ENCODE data around the gene SPRR2D. TPM values are rescaled to one million over a fixed set of nuclear protein-coding genes. Genes with fewer than 3 reads are reported as not detected.
"Not testable (repeated sequence)": the region's sequence is repeated elsewhere in the genome, so short reads cannot be mapped to it uniquely, and the experiment has no call there.

Gene SPRR2D
- total RNA-seq, 1 donor from 2014 or later = not detected

- H3K27ac Mint-ChIP-seq (ENCODE audit: unreplicated experiment) = no peak overlapping the region
- no peak for TF ChIP-seq CTCF (conservative IDR thresholded peaks at IDR 0.05)
- no peak overlapping the region for H3K4me3 Mint-ChIP-seq
- no peaks in the 10 kb centered on the region for H3K4me1 Mint-ChIP-seq
- H3K36me3 Mint-ChIP-seq (ENCODE audit: low read depth) = no peaks in the 10 kb centered on the region
- peaks cover 5% of the 10 kb centered on the region for H3K9me3 Mint-ChIP-seq
- H3K27me3 Mint-ChIP-seq (ENCODE audit: low read depth) = peaks cover 2% of the 10 kb centered on the region
- no peak for DNase-seq (ENCODE audit: low read depth, low spot score)
Observed at GRCh38 chr1:153025797-153026196, 15.1 kb downstream of the SPRR2D start.

- DNase-seq (ENCODE audit: low read depth, low spot score) = no peak
- Mint-ChIP-seq H3K36me3 (ENCODE audit: low read depth) (no peaks in the 10 kb centered on the region), H3K4me1 (no peaks in the 10 kb centered on the region), H3K9me3 (peaks cover 5% of the 10 kb centered on the region), H3K27ac (ENCODE audit: unreplicated experiment) (no peak overlapping the region), H3K4me3 (no peak overlapping the region), H3K27me3 (ENCODE audit: low read depth) (peaks cover 11% of the 10 kb centered on the region)
- TF ChIP-seq CTCF (conservative IDR thresholded peaks at IDR 0.05) = no peak
Observed at GRCh38 chr1:153024413-153024812, 16.5 kb downstream of the SPRR2D start.

- DNase-seq (ENCODE audit: low read depth, low spot score) = no peak
- H3K27me3 Mint-ChIP-seq (ENCODE audit: low read depth) = peaks cover 14% of the 10 kb centered on the region
- H3K4me3 Mint-ChIP-seq = no peak overlapping the region
- H3K36me3 Mint-ChIP-seq (ENCODE audit: low read depth) = no peaks in the 10 kb centered on the region
- H3K4me1 Mint-ChIP-seq = no peaks in the 10 kb centered on the region
- no peak for TF ChIP-seq CTCF (conservative IDR thresholded peaks at IDR 0.05)
- no peaks in the 10 kb centered on the region for H3K9me3 Mint-ChIP-seq
- H3K27ac Mint-ChIP-seq (ENCODE audit: unreplicated experiment) = no peak overlapping the region
Observed at GRCh38 chr1:153023109-153023508, 17.8 kb downstream of the SPRR2D start.

GRCh38 chr1:153022340-153022739 is 18.6 kb downstream of the SPRR2D start:
- DNase-seq (ENCODE audit: low read depth, low spot score); H3K9me3 Mint-ChIP-seq; H3K36me3 Mint-ChIP-seq (ENCODE audit: low read depth); H3K4me3 Mint-ChIP-seq; H3K27ac Mint-ChIP-seq (ENCODE audit: unreplicated experiment); H3K4me1 Mint-ChIP-seq: not testable (repeated sequence)
- peaks cover 14% of the 10 kb centered on the region for H3K27me3 Mint-ChIP-seq (ENCODE audit: low read depth)

- H3K27ac Mint-ChIP-seq (ENCODE audit: unreplicated experiment); H3K4me1 Mint-ChIP-seq; H3K36me3 Mint-ChIP-seq (ENCODE audit: low read depth); H3K4me3 Mint-ChIP-seq; DNase-seq (ENCODE audit: low read depth, low spot score); H3K9me3 Mint-ChIP-seq: not testable (repeated sequence)
- peaks cover 14% of the 10 kb centered on the region for H3K27me3 Mint-ChIP-seq (ENCODE audit: low read depth)
Observed at GRCh38 chr1:153021829-153022228, 19.1 kb downstream of the SPRR2D start.

GRCh38 chr1:153011235-153011758 is 29.6 kb downstream of the SPRR2D start:
- H3K4me3 Mint-ChIP-seq; DNase-seq (ENCODE audit: low read depth, low spot score); H3K4me1 Mint-ChIP-seq; H3K9me3 Mint-ChIP-seq; H3K36me3 Mint-ChIP-seq (ENCODE audit: low read depth); H3K27ac Mint-ChIP-seq (ENCODE audit: unreplicated experiment); H3K27me3 Mint-ChIP-seq (ENCODE audit: low read depth): not testable (repeated sequence)

GRCh38 chr1:153001382-153001781 is 39.5 kb downstream of the SPRR2D start, which contains the start of gene SPRR3:
SPRR3 (plus strand) TSS chr1:153001749; CDS start chr1:153003021, 1,272 bp downstream.
- Mint-ChIP-seq H3K9me3 (peaks cover 7% of the 10 kb centered on the region), H3K27me3 (ENCODE audit: low read depth) (peaks cover 10% of the 10 kb centered on the region), H3K4me1 (no peaks in the 10 kb centered on the region), H3K36me3 (ENCODE audit: low read depth) (no peaks in the 10 kb centered on the region), H3K4me3 (no peak within 1 kb of the TSS), H3K27ac (ENCODE audit: unreplicated experiment) (no peak within 1 kb of the TSS)
- TF ChIP-seq CTCF (conservative IDR thresholded peaks at IDR 0.05) = no peak
- DNase-seq (ENCODE audit: low read depth, low spot score) = no peak
